Measurements from ENCODE around the gene RCOR2.

Gene RCOR2

GRCh38 chr11:63893355-63893754 lies 23.6 kb downstream of the RCOR2 start:
- Histone ChIP-seq H2AFZ (ENCODE audit: low read depth, low read length) (no peak overlapping the region), H3K4me3 (ENCODE audit: low read length) (no peak overlapping the region), H3K36me3 (ENCODE audit: insufficient read depth, low read length) (peaks cover 37% of the 10 kb centered on the region), H3K9me3 (ENCODE audit: low read length) (peaks cover 7% of the 10 kb centered on the region), H3K4me1 (ENCODE audit: insufficient read depth, low read length) (no peaks in the 10 kb centered on the region), H3K27me3 (ENCODE audit: insufficient read depth, low read length) (no peaks in the 10 kb centered on the region)

DNA sequence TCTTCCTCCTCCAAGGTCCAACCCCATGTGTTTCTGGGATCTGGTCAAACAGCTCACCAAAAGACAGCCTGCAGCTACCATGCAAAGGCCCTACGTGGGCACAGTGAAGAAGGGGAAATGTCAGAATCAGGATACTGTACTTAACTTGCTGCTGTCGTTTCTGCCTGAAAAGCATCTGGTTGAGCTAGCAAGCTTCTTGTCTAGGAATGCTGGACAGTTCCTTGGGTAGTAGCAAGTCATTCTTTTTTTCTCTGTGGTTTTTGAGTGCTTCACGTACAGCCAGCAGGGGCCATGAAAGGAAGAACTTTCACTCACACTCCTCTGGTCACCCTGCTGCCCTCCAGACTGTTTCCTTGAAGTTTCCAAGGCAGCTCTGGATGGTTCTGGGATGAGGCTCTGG lies 24.7 kb downstream of the RCOR2 start:
- H3K9me3 ChIP-seq (ENCODE audit: low read length): peaks cover 7% of the 10 kb centered on the region
- H2AFZ ChIP-seq (ENCODE audit: low read depth, low read length): no peak overlapping the region
- H3K4me3 ChIP-seq (ENCODE audit: low read length): no peak overlapping the region
- peaks cover 25% of the 10 kb centered on the region for H3K36me3 ChIP-seq (ENCODE audit: insufficient read depth, low read length)
- H3K27me3 ChIP-seq (ENCODE audit: insufficient read depth, low read length): no peaks in the 10 kb centered on the region
- no peaks in the 10 kb centered on the region for H3K4me1 ChIP-seq (ENCODE audit: insufficient read depth, low read length)

- Histone ChIP-seq H3K9me3 (ENCODE audit: low read length) (peaks cover 7% of the 10 kb centered on the region), H3K27me3 (ENCODE audit: insufficient read depth, low read length) (no peaks in the 10 kb centered on the region), H3K4me1 (ENCODE audit: insufficient read depth, low read length) (no peaks in the 10 kb centered on the region), H3K4me3 (ENCODE audit: low read length) (no peak overlapping the region), H2AFZ (ENCODE audit: low read depth, low read length) (no peak overlapping the region), H3K36me3 (ENCODE audit: insufficient read depth, low read length) (peaks cover 12% of the 10 kb centered on the region)
Observed at GRCh38 chr11:63890368-63890767, 26.6 kb downstream of the RCOR2 start.

DNA sequence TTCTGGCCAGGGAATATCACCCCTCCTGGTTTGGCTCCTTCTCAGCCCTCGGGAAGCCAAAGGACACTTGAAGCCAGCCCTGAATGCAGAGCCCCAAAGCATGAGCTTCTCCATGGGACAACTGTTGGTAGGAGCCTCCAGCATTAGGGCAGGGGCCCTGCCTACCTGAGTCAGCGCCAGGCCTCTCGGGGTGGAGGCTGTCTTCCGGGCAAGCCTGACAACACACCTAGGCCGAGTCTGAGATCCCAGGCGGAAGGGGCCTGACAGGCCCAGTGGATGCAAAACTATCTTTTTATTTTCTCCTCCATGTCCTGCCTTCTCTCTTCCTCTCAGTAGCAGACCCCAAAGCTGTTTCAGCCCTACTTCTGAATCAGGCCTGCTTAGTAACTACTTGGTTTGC lies 27.6 kb downstream of the RCOR2 start:
- no peak overlapping the region for H2AFZ ChIP-seq (ENCODE audit: low read depth, low read length)
- H3K9me3 ChIP-seq (ENCODE audit: low read length): peaks cover 7% of the 10 kb centered on the region
- H3K4me1 ChIP-seq (ENCODE audit: insufficient read depth, low read length): no peaks in the 10 kb centered on the region
- H3K36me3 ChIP-seq (ENCODE audit: insufficient read depth, low read length): peaks cover 5% of the 10 kb centered on the region
- H3K4me3 ChIP-seq (ENCODE audit: low read length): no peak overlapping the region
- no peaks in the 10 kb centered on the region for H3K27me3 ChIP-seq (ENCODE audit: insufficient read depth, low read length)

GRCh38 chr11:63888170-63889086 lies 28.5 kb downstream of the RCOR2 start:
- H2AFZ ChIP-seq (ENCODE audit: low read depth, low read length): no peak overlapping the region
- H3K27me3 ChIP-seq (ENCODE audit: insufficient read depth, low read length): no peaks in the 10 kb centered on the region
- H3K4me3 ChIP-seq (ENCODE audit: low read length): no peak overlapping the region
- peaks cover 5% of the 10 kb centered on the region for H3K36me3 ChIP-seq (ENCODE audit: insufficient read depth, low read length)
- peaks cover 5% of the 10 kb centered on the region for H3K9me3 ChIP-seq (ENCODE audit: low read length)
- no peaks in the 10 kb centered on the region for H3K4me1 ChIP-seq (ENCODE audit: insufficient read depth, low read length)

DNA sequence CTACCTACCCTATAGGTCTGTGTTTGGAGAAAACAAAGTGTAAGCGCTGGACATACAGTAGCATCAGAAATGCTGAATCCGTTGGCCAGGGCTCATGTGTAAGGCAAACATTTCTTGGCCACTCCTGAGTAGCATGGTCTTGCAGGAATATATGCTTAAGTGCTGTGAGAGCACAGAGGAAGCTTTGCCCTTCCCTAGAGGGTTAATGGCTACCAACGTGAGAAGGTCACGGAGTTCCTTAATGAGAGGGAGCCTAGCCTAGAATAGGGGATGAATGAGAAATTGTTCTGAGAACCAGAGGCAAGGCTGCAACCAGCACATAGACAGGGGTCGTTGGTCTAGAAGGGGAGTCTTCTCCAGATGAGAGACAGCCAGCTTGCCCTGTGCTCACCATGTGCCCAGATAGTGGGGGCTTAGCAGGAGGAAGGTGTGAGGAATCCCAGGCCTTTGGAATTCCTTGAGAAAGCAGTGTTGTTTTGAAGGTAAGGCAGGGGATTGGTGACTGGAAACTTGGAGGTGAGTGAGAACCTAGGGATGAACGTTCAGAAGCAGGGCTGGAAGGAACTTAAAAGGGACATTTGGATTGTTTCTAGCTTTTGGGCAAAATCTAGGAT lies 29.5 kb downstream of the RCOR2 start:
- H3K4me3 ChIP-seq (ENCODE audit: low read length): no peak overlapping the region
- H3K9me3 ChIP-seq (ENCODE audit: low read length): peaks cover 1% of the 10 kb centered on the region
- H3K36me3 ChIP-seq (ENCODE audit: insufficient read depth, low read length): peaks cover 5% of the 10 kb centered on the region
- no peak overlapping the region for H2AFZ ChIP-seq (ENCODE audit: low read depth, low read length)
- H3K27me3 ChIP-seq (ENCODE audit: insufficient read depth, low read length): no peaks in the 10 kb centered on the region
- H3K4me1 ChIP-seq (ENCODE audit: insufficient read depth, low read length): peaks cover 5% of the 10 kb centered on the region

GRCh38 chr11:63884196-63884932 lies 32.6 kb downstream of the RCOR2 start:
- no peaks in the 10 kb centered on the region for H3K27me3 ChIP-seq (ENCODE audit: insufficient read depth, low read length)
- H3K4me1 ChIP-seq (ENCODE audit: insufficient read depth, low read length): peaks cover 20% of the 10 kb centered on the region
- no peak overlapping the region for H2AFZ ChIP-seq (ENCODE audit: low read depth, low read length)
- H3K4me3 ChIP-seq (ENCODE audit: low read length): no peak overlapping the region
- H3K9me3 ChIP-seq (ENCODE audit: low read length): no peaks in the 10 kb centered on the region
- H3K36me3 ChIP-seq (ENCODE audit: insufficient read depth, low read length): no peaks in the 10 kb centered on the region

GRCh38 chr11:63883791-63884190 lies 33.2 kb downstream of the RCOR2 start:
- no peaks in the 10 kb centered on the region for H3K9me3 ChIP-seq (ENCODE audit: low read length)
- peaks cover 20% of the 10 kb centered on the region for H3K4me1 ChIP-seq (ENCODE audit: insufficient read depth, low read length)
- no peaks in the 10 kb centered on the region for H3K27me3 ChIP-seq (ENCODE audit: insufficient read depth, low read length)
- H2AFZ ChIP-seq (ENCODE audit: low read depth, low read length): no peak overlapping the region
- H3K4me3 ChIP-seq (ENCODE audit: low read length): no peak overlapping the region
- H3K36me3 ChIP-seq (ENCODE audit: insufficient read depth, low read length): no peaks in the 10 kb centered on the region

- H3K4me1 ChIP-seq (ENCODE audit: insufficient read depth, low read length): peaks cover 20% of the 10 kb centered on the region
- H2AFZ ChIP-seq (ENCODE audit: low read depth, low read length): no peak overlapping the region
- peaks cover 2% of the 10 kb centered on the region for H3K36me3 ChIP-seq (ENCODE audit: insufficient read depth, low read length)
- H3K9me3 ChIP-seq (ENCODE audit: low read length): no peaks in the 10 kb centered on the region
- no peaks in the 10 kb centered on the region for H3K27me3 ChIP-seq (ENCODE audit: insufficient read depth, low read length)
- no peak overlapping the region for H3K4me3 ChIP-seq (ENCODE audit: low read length)
Observed at GRCh38 chr11:63882555-63883242, 34.3 kb downstream of the RCOR2 start.

- Histone ChIP-seq H3K36me3 (ENCODE audit: insufficient read depth, low read length) (peaks cover 6% of the 10 kb centered on the region), H2AFZ (ENCODE audit: low read depth, low read length) (no peak overlapping the region), H3K4me1 (ENCODE audit: insufficient read depth, low read length) (peaks cover 20% of the 10 kb centered on the region), H3K9me3 (ENCODE audit: low read length) (no peaks in the 10 kb centered on the region), H3K4me3 (ENCODE audit: low read length) (no peak overlapping the region), H3K27me3 (ENCODE audit: insufficient read depth, low read length) (no peaks in the 10 kb centered on the region)
Observed at GRCh38 chr11:63880403-63880790, 36.6 kb downstream of the RCOR2 start.

DNA sequence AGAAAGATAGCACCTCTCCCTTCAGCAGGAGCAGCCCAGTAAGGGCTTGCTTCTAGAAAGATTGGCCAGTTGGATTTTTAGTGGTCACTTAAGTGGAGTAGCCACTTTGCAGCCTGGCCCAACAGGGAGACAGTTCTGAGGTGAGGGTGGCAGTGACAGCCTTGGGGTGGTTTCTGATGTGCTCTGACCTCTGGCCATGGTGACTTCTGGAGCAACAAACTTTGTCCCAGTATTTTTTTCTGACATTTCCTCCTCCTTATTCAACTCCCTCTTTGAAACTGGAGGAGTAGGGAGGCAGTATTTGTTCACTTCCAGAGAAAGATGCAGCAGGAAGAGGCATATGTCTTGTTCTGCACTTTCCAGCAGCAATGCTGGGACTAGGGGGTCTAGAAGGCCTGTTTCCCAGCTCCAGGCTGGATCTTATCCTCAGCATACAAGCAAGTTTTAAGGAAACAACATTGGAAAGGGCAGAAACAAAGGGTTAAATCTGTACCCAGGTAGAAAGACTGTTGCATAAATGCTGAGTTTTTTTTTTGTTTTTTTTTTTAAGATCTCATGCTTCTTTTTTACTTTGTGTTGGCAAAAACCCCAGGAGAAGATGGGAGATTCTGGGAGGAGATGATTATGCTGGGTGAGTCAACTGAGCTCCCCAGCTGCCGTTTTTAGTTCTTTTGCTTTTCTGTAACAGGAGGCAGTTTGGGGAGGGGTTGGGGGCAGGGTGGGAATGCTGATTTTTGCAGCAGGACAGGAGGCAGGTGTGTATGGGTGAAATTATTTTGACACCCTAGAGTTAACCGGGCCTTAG lies 37.2 kb downstream of the RCOR2 start:
- Histone ChIP-seq H3K4me1 (ENCODE audit: insufficient read depth, low read length) (peaks cover 20% of the 10 kb centered on the region), H3K9me3 (ENCODE audit: low read length) (no peaks in the 10 kb centered on the region), H3K4me3 (ENCODE audit: low read length) (no peak overlapping the region), H3K27me3 (ENCODE audit: insufficient read depth, low read length) (no peaks in the 10 kb centered on the region), H3K36me3 (ENCODE audit: insufficient read depth, low read length) (peaks cover 6% of the 10 kb centered on the region), H2AFZ (ENCODE audit: low read depth, low read length) (no peak overlapping the region)

DNA sequence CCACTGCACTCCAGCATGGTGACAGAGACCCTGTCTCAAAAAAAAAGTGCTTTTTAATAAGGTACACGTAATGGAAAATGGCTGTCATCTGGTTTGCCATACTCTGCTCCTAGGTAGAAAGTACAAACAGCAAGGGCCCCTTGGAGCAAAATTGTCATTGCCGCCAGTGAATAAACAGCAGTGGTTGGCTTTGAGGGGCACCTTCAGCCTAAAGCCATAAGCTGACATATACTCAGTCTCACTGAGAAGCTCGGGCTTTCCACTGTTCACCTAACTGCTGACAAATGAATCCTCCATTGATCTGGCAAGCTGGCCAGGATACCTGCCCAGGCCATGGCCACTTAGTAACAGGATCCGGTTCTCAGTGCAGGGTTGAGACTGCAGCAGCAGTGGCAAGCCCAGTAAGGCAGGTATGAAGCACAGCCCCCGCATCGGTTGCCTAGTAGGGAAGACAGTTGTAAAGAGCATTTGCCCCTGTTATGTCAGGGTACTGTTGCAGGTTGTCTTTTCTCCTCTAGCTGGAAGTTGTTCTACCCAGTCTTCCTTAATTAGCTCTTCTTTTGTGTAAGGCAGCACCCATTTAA lies 39.2 kb downstream of the RCOR2 start:
- Histone ChIP-seq H2AFZ (ENCODE audit: low read depth, low read length) (no peak overlapping the region), H3K9me3 (ENCODE audit: low read length) (no peaks in the 10 kb centered on the region), H3K4me3 (ENCODE audit: low read length) (no peak overlapping the region), H3K27me3 (ENCODE audit: insufficient read depth, low read length) (no peaks in the 10 kb centered on the region), H3K36me3 (ENCODE audit: insufficient read depth, low read length) (peaks cover 6% of the 10 kb centered on the region), H3K4me1 (ENCODE audit: insufficient read depth, low read length) (peaks cover 17% of the 10 kb centered on the region)
